ENCODE results near the gene WDR49.

The WDR49 gene

GRCh38 chr3:167483708-167484475 is 169.8 kb downstream of the WDR49 start:
- no peak for DNase-seq

- DNase-seq, result peak; percentile 41 to 62
These were observed 172.6 kb downstream of the WDR49 start for GRCh38 chr3:167481164-167481563.

GRCh38 chr3:167480748-167481147 is 173.0 kb downstream of the WDR49 start:
- no peak for DNase-seq

GRCh38 chr3:167473863-167474262 is 179.9 kb downstream of the WDR49 start, which contains the start of gene SERPINI2:
Gene SERPINI2, minus strand, starts transcription at chr3:167474042. Its CDS starts 2,208 bp downstream, at chr3:167471834.
- DNase-seq, result no peak

GRCh38 chr3:167469381-167469780 is 184.4 kb downstream of the WDR49 start:
- DNase-seq, result no peak

- DNase-seq, result no peak
These were observed 185.7 kb downstream of the WDR49 start for GRCh38 chr3:167467848-167468611.

GRCh38 chr3:167466966-167467365 is 186.8 kb downstream of the WDR49 start:
- no peak for DNase-seq

GRCh38 chr3:167456157-167456799 is 197.5 kb downstream of the WDR49 start:
- no peak for DNase-seq

- DNase-seq, result no peak
These were observed 199.9 kb downstream of the WDR49 start for GRCh38 chr3:167453815-167454214.

GRCh38 chr3:167451282-167451681 is 202.5 kb downstream of the WDR49 start:
- DNase-seq, result no peak

GRCh38 chr3:167450675-167451074 is 203.1 kb downstream of the WDR49 start:
- no peak for DNase-seq

GRCh38 chr3:167450195-167450594 is 203.5 kb downstream of the WDR49 start:
- DNase-seq, result no peak

GRCh38 chr3:167445491-167445890 is 208.3 kb downstream of the WDR49 start:
- no peak for DNase-seq

GRCh38 chr3:167441256-167441655 is 212.5 kb downstream of the WDR49 start:
- no peak for DNase-seq

- DNase-seq, result no peak
These were observed 216.2 kb downstream of the WDR49 start for GRCh38 chr3:167437428-167438139.
